Fibroblast of lung (primary cell): Measurements from ENCODE around the gene RIPOR2. TPM values are rescaled to one million over a fixed set of nuclear protein-coding genes. Genes with fewer than 3 reads are reported as not detected.

ENCODE experiments used
- DNase-seq, 2 donors: peaks; one replicate each; pipeline versions ENCODE4 v3.0.0 to v3.0.0-alpha.2; 2010; ENCODE audit warnings: low read depth in 2 of 2
- H2AFZ ChIP-seq: 2 replicates; pipeline ENCODE4 v1.5.1; 2012; ENCODE audit warnings: low read length, control low read depth, inconsistent platforms
- H3K27ac ChIP-seq: 2 replicates; pipeline ENCODE4 v1.5.1; 2011; ENCODE audit warnings: low read length, control low read depth; ENCODE audit not compliant: insufficient read depth
- H3K27me3 ChIP-seq: 2 replicates; pipeline ENCODE4 v1.5.1; 2011; ENCODE audit warnings: mild to moderate bottlenecking, low read length; ENCODE audit not compliant: control insufficient read depth, insufficient read depth
- H3K36me3 ChIP-seq: 2 replicates; pipeline ENCODE4 v1.5.1; 2011; ENCODE audit warnings: low read length; ENCODE audit not compliant: control insufficient read depth, insufficient read depth
- H3K4me1 ChIP-seq: 2 replicates; pipeline ENCODE4 v1.5.1; 2011; ENCODE audit warnings: low read length; ENCODE audit not compliant: control insufficient read depth, insufficient read depth; ENCODE audit errors: extremely low read depth
- H3K4me2 ChIP-seq: 2 replicates; pipeline ENCODE4 v1.5.1; 2011; ENCODE audit warnings: low read length, control low read depth; ENCODE audit not compliant: insufficient read depth; ENCODE audit errors: extremely low read depth
- H3K4me3 ChIP-seq, 4 experiments: fragments of 200-600 bp in 1 of 4; sonication (generic) in 1 of 4; replicated peaks in 1 of 4; 2 replicates each; pipeline ENCODE4 v1.5.1; 2011 to 2016; ENCODE audit warnings: low read length in 4 of 4, low read depth in 3 of 4, mild to moderate bottlenecking in 3 of 4, control low read depth in 2 of 4, inconsistent platforms in 1 of 4, mixed read lengths in 1 of 4; ENCODE audit not compliant: insufficient read depth in 1 of 4; ENCODE audit errors: control extremely low read depth in 1 of 4
- H3K79me2 ChIP-seq: 2 replicates; pipeline ENCODE4 v1.5.1; 2012; ENCODE audit warnings: mild to moderate bottlenecking, low read length, inconsistent platforms; ENCODE audit not compliant: control insufficient read depth, insufficient read depth
- H3K9ac ChIP-seq: 2 replicates; pipeline ENCODE4 v1.5.1; 2011; ENCODE audit warnings: mild to moderate bottlenecking, low read length, control low read depth; ENCODE audit not compliant: insufficient read depth
- H3K9me3 ChIP-seq: 2 replicates; pipeline ENCODE4 v1.5.1; 2012; ENCODE audit warnings: low read depth, low read length; ENCODE audit not compliant: control insufficient read depth, insufficient read depth
- H4K20me1 ChIP-seq: 2 replicates; pipeline ENCODE4 v1.5.1; 2011; ENCODE audit warnings: low read length; ENCODE audit not compliant: control insufficient read depth, insufficient read depth; ENCODE audit errors: extremely low read depth
- EZH2 ChIP-seq: IDR thresholded peaks from 2 replicates; pipeline ENCODE4 v1.5.1; 2012; ENCODE audit warnings: low read length, control low read depth, mild to moderate bottlenecking; ENCODE audit errors: missing control alignments
- polyA plus RNA-seq, 2 donors: library from polyadenylated mRNA; depleted of rRNA in 1 of 2; stranded (reverse) in 1 of 2; unstranded in 1 of 2; fragments of >200 nt; gene quantifications; 2 replicates each; pipeline ENCODE4 v1.2.1, GENCODE V29; 2011 to 2012; ENCODE audit warnings: missing spikeins in 1 of 2
- total RNA-seq: library from RNA; depleted of rRNA; stranded (reverse); fragments of >200 nt; gene quantifications from 2 replicates; pipeline ENCODE4 v1.2.1, GENCODE V29; 2014
- TF ChIP-seq, protein P1 (sequence below), 2 donors: IDR thresholded peaks in 1 of 2; conservative IDR thresholded peaks in 1 of 2; 1 replicate in 1 of 2; 2 replicates in 1 of 2; pipeline ENCODE4 v1.5.1; 2011 to 2012; ENCODE audit warnings: low read length in 2 of 2, control low read depth in 1 of 2, inconsistent platforms in 1 of 2, low read depth in 1 of 2, mild to moderate bottlenecking in 1 of 2

RIPOR2 gene
- total and polyA plus RNA-seq, 2 donors (not counting 1 experiment from before 2014, with no cell fraction given), result 3.5 to 3.6 TPM

DNA sequence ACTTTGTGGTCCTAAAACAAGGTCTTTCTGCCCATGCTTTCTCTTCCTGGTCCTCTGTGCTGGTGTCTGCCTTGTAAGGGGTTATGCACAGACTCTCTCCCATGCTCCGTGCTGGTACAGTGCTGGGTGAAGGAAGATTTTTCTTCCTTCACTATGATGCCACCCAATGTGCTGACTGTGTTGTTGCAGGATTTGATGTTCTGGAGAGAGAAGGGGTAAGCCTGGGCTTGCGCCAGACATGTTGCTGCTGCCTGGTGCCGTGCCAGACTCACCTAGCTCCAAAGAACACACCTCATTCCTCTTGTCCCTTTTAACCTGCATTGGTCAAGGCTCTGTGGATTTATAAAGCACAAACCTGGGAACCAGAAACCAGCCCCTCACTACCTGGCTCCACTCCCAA, 108.6 kb downstream of the RIPOR2 start:
- no peak overlapping the region for H2AFZ ChIP-seq
- H3K27me3 ChIP-seq, result no peaks in the 10 kb centered on the region
- H3K9ac ChIP-seq, result no peak overlapping the region
- H3K4me1 ChIP-seq, result no peaks in the 10 kb centered on the region
- H3K4me3 ChIP-seq, result no peak overlapping the region
- H3K79me2 ChIP-seq, result no peaks in the 10 kb centered on the region
- H3K4me2 ChIP-seq, result no peak overlapping the region
- H3K9me3 ChIP-seq, result no peaks in the 10 kb centered on the region
- TF ChIP-seq, protein P1, sequence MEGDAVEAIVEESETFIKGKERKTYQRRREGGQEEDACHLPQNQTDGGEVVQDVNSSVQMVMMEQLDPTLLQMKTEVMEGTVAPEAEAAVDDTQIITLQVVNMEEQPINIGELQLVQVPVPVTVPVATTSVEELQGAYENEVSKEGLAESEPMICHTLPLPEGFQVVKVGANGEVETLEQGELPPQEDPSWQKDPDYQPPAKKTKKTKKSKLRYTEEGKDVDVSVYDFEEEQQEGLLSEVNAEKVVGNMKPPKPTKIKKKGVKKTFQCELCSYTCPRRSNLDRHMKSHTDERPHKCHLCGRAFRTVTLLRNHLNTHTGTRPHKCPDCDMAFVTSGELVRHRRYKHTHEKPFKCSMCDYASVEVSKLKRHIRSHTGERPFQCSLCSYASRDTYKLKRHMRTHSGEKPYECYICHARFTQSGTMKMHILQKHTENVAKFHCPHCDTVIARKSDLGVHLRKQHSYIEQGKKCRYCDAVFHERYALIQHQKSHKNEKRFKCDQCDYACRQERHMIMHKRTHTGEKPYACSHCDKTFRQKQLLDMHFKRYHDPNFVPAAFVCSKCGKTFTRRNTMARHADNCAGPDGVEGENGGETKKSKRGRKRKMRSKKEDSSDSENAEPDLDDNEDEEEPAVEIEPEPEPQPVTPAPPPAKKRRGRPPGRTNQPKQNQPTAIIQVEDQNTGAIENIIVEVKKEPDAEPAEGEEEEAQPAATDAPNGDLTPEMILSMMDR (conservative IDR thresholded peaks at IDR 0.05 in 1 of 2, IDR thresholded peaks at IDR 0.05 in 1 of 2; ENCODE audit: low read depth in 1 of 2, low read length in 2 of 2), result no peak
- no peak for TF ChIP-seq EZH2
- no peaks in the 10 kb centered on the region for H4K20me1 ChIP-seq
- no peaks in the 10 kb centered on the region for H3K36me3 ChIP-seq
- no peak overlapping the region for H3K27ac ChIP-seq
- DNase-seq, result no peak

GRCh38 chr6:24825130-24825630, 110.6 kb downstream of the RIPOR2 start:
- no peak overlapping the region for H3K9ac ChIP-seq
- no peak overlapping the region for H3K4me2 ChIP-seq
- H3K9me3 ChIP-seq, result no peaks in the 10 kb centered on the region
- H3K27ac ChIP-seq, result no peak overlapping the region
- DNase-seq, result no peak
- H2AFZ ChIP-seq, result no peak overlapping the region
- TF ChIP-seq, protein P1 (conservative IDR thresholded peaks at IDR 0.05 in 1 of 2, IDR thresholded peaks at IDR 0.05 in 1 of 2; ENCODE audit: low read depth in 1 of 2, low read length in 2 of 2), result no peak
- no peak for TF ChIP-seq EZH2
- H3K79me2 ChIP-seq, result no peaks in the 10 kb centered on the region
- H4K20me1 ChIP-seq, result no peaks in the 10 kb centered on the region
- H3K4me1 ChIP-seq, result no peaks in the 10 kb centered on the region
- H3K36me3 ChIP-seq, result no peaks in the 10 kb centered on the region
- no peaks in the 10 kb centered on the region for H3K27me3 ChIP-seq
- H3K4me3 ChIP-seq, result no peak overlapping the region

GRCh38 chr6:24824142-24824938, 111.4 kb downstream of the RIPOR2 start:
- no peak for DNase-seq
- no peak overlapping the region for H2AFZ ChIP-seq
- H3K4me1 ChIP-seq, result no peaks in the 10 kb centered on the region
- H3K9me3 ChIP-seq, result no peaks in the 10 kb centered on the region
- no peak overlapping the region for H3K27ac ChIP-seq
- H3K9ac ChIP-seq, result no peak overlapping the region
- no peaks in the 10 kb centered on the region for H4K20me1 ChIP-seq
- H3K79me2 ChIP-seq, result no peaks in the 10 kb centered on the region
- no peaks in the 10 kb centered on the region for H3K27me3 ChIP-seq
- H3K4me3 ChIP-seq, result no peak overlapping the region
- TF ChIP-seq EZH2, result no peak
- TF ChIP-seq, protein P1 (conservative IDR thresholded peaks at IDR 0.05 in 1 of 2, IDR thresholded peaks at IDR 0.05 in 1 of 2; ENCODE audit: low read depth in 1 of 2, low read length in 2 of 2), result no peak
- no peaks in the 10 kb centered on the region for H3K36me3 ChIP-seq
- H3K4me2 ChIP-seq, result no peak overlapping the region
